T-cell (primary cell): ENCODE results near the gene CHM. TPM values are rescaled to one million over a fixed set of nuclear protein-coding genes. Genes with fewer than 3 reads are reported as not detected.

Experiments used
- ATAC-seq, 4 experiments: fragments of 200-7000 bp in 3 of 4; fragments of 150-1000 bp in 1 of 4; cut with Tn5 transposase; replicated peaks in 1 of 4; 1 replicate in 3 of 4; 2 replicates in 1 of 4; pipeline ENCODE4 v1.10.0; 2021; ENCODE audit warnings: moderate library complexity in 3 of 4, mild to moderate bottlenecking in 2 of 4, moderate number of reproducible peaks in 1 of 4
- CTCF ChIA-PET, 2 donors: fragments of 300-600 bp; sonication (Branson Sonifier 250); formaldehyde crosslinking; loops; one replicate each; lab custom pipeline; 2022; ENCODE audit warnings: antibody characterized with exemption in 2 of 2; lab: Charles Lee
- POLR2A ChIA-PET, 2 donors: fragments of 300-600 bp; sonication (Branson Sonifier 250); formaldehyde crosslinking; loops; one replicate each; lab custom pipeline; 2022; ENCODE audit warnings: antibody characterized with exemption in 2 of 2; lab: Charles Lee
- DNase-seq, 35 experiments: peaks; one replicate each; pipeline versions ENCODE4 v3.0.0 to v3.0.0-alpha.2; 2013 to 2023
- H3K27ac ChIP-seq: one replicate; pipeline ENCODE4 v1.5.1; 2013; ENCODE audit warnings: low read length
- H3K27me3 ChIP-seq, 2 experiments: replicated peaks in 1 of 2; 1 replicate in 1 of 2; 2 replicates in 1 of 2; pipeline versions ENCODE4 v1.6.1 to v1.7.0; 2013; ENCODE audit warnings: low read length in 1 of 2, mixed read lengths in 1 of 2; ENCODE audit not compliant: control insufficient read depth in 2 of 2, insufficient read depth in 2 of 2; ENCODE audit errors: extremely low read depth in 1 of 2
- H3K36me3 ChIP-seq, 2 donors: 1 replicate in 1 of 2; 2 replicates in 1 of 2; pipeline versions ENCODE4 v1.6.1 to v1.7.0; 2013; ENCODE audit warnings: low read length in 1 of 2; ENCODE audit not compliant: control insufficient read depth in 2 of 2, insufficient read depth in 1 of 2; ENCODE audit errors: extremely low read depth in 1 of 2
- H3K4me1 ChIP-seq, 2 experiments: 1 replicate in 1 of 2; 2 replicates in 1 of 2; pipeline versions ENCODE4 v1.6.1 to v1.7.0; 2013; ENCODE audit warnings: low read length in 2 of 2, mixed read lengths in 1 of 2; ENCODE audit not compliant: insufficient read depth in 2 of 2, control insufficient read depth in 1 of 2; ENCODE audit errors: extremely low read depth in 1 of 2
- H3K4me3 ChIP-seq, 2 donors: 1 replicate in 1 of 2; 2 replicates in 1 of 2; pipeline versions ENCODE4 v1.5.1 to v1.7.0; 2013; ENCODE audit warnings: mild to moderate bottlenecking in 2 of 2, low read length in 1 of 2, moderate library complexity in 1 of 2; ENCODE audit not compliant: control insufficient read depth in 1 of 2; ENCODE audit errors: extremely low read depth in 1 of 2
- H3K9me3 ChIP-seq: 2 replicates; pipeline ENCODE4 v1.7.0; 2013
- H3K27ac Mint-ChIP-seq, 2 donors: one replicate each; pipeline ENCODE4 v1.8.0; 2020 to 2021; ENCODE audit warnings: mild to moderate bottlenecking in 2 of 2, mixed read lengths in 2 of 2
- H3K27me3 Mint-ChIP-seq, 2 donors: one replicate each; pipeline ENCODE4 v1.8.0; 2021 to 2022; ENCODE audit warnings: mixed read lengths in 2 of 2
- H3K36me3 Mint-ChIP-seq: one replicate; pipeline ENCODE4 v1.8.0; 2021; ENCODE audit warnings: mixed read lengths
- H3K4me1 Mint-ChIP-seq, 3 donors: one replicate each; pipeline ENCODE4 v1.8.0; 2020 to 2022; ENCODE audit warnings: mixed read lengths in 3 of 3, mild to moderate bottlenecking in 1 of 3
- H3K4me3 Mint-ChIP-seq, 3 donors: one replicate each; pipeline ENCODE4 v1.8.0; 2020 to 2022; ENCODE audit warnings: mild to moderate bottlenecking in 3 of 3, mixed read lengths in 3 of 3, moderate library complexity in 3 of 3
- H3K9me3 Mint-ChIP-seq, 3 donors: one replicate each; pipeline ENCODE4 v1.8.0; 2020 to 2022; ENCODE audit warnings: mixed read lengths in 3 of 3
- WGBS: methylation state at CpG from one replicate; pipeline ENCODE4 v1.1.5; 2013; ENCODE audit warnings: missing lambda C conversion rate; ENCODE audit not compliant: insufficient coverage; 5-methylcytosine and 5-hydroxymethylcytosine counted together
- total RNA-seq, 35 experiments: library from RNA in 6 of 35; stranded (reverse) in 6 of 35; fragments of 120-200 nt in 1 of 35; gene quantifications; one replicate each; pipeline versions ENCODE4 v1.2.1 to v1.2.4 and lab custom pipeline; 2013 to 2026

The CHM gene
- total RNA-seq, 5 donors from 2014 or later (not counting 1 experiment from before 2014, with no cell fraction given) = 10.5 to 16.8 (median 16.2) TPM

- Histone ChIP-seq H3K27me3 (no peaks in the 10 kb centered on the region), H3K27ac (no peak overlapping the region), H3K4me3 (no peak overlapping the region), H3K9me3 (no peaks in the 10 kb centered on the region), H3K36me3 (peaks cover 2 to 7% of the 10 kb centered on the region in 2 donors), H3K4me1 (no peaks in the 10 kb centered on the region)
- H3K4me3 Mint-ChIP-seq = no peak overlapping the region
- POLR2A ChIA-PET = no interaction called here
- CTCF ChIA-PET = no interaction called here
- no peaks in the 10 kb centered on the region for H3K27me3 Mint-ChIP-seq
- ATAC-seq (no peak), DNase-seq (no peak)
- no CpG with 5 or more reads among the region's 5 CpGs for WGBS
- H3K4me1 Mint-ChIP-seq = no peaks in the 10 kb centered on the region
- no peak overlapping the region for H3K27ac Mint-ChIP-seq
- H3K36me3 Mint-ChIP-seq = peaks cover 12% of the 10 kb centered on the region
- H3K9me3 Mint-ChIP-seq = no peaks in the 10 kb centered on the region
Measured at GRCh38 chrX:85882601-85883000, 164.8 kb downstream of the CHM start.

- CTCF ChIA-PET = no interaction called here
- H3K4me3 ChIP-seq = no peak overlapping the region
- POLR2A ChIA-PET = no interaction called here
- Mint-ChIP-seq H3K9me3 (peaks cover 0 to 10% (median 5%) of the 10 kb centered on the region in 3 donors), H3K27me3 (no peaks in the 10 kb centered on the region), H3K4me1 (no peaks in the 10 kb centered on the region), H3K36me3 (peaks cover 58% of the 10 kb centered on the region), H3K4me3 (no peak overlapping the region), H3K27ac (no peak overlapping the region)
- H3K27me3 ChIP-seq = no peaks in the 10 kb centered on the region
- H3K9me3 ChIP-seq = no peaks in the 10 kb centered on the region
- no CpG with 5 or more reads among the region's 3 CpGs for WGBS
- H3K36me3 ChIP-seq = peaks cover 0 to 11% of the 10 kb centered on the region in 2 donors
- no peak overlapping the region for H3K27ac ChIP-seq
- no peak for ATAC-seq
- DNase-seq = no peak
- H3K4me1 ChIP-seq = no peaks in the 10 kb centered on the region
Measured at GRCh38 chrX:85870585-85870984, 176.8 kb downstream of the CHM start.

- no peak for ATAC-seq
- H3K27ac Mint-ChIP-seq = no peak overlapping the region
- H3K36me3 Mint-ChIP-seq = peaks cover 59% of the 10 kb centered on the region
- Histone ChIP-seq H3K4me3 (no peak overlapping the region), H3K9me3 (no peaks in the 10 kb centered on the region), H3K36me3 (peaks cover 0 to 9% of the 10 kb centered on the region in 2 donors), H3K27me3 (no peaks in the 10 kb centered on the region), H3K4me1 (no peaks in the 10 kb centered on the region), H3K27ac (no peak overlapping the region)
- no peaks in the 10 kb centered on the region for H3K4me1 Mint-ChIP-seq
- no peaks in the 10 kb centered on the region for H3K27me3 Mint-ChIP-seq
- H3K9me3 Mint-ChIP-seq = peaks cover 0 to 15% (median 5%) of the 10 kb centered on the region in 3 donors
- no peak for DNase-seq
- H3K4me3 Mint-ChIP-seq = no peak overlapping the region
- ChIA-PET POLR2A (no interaction called here), CTCF (no interaction called here)
Measured at GRCh38 chrX:85865324-85865723, 182.0 kb downstream of the CHM start.

- no peak for ATAC-seq
- no peaks in the 10 kb centered on the region for H3K9me3 ChIP-seq
- H3K4me1 Mint-ChIP-seq = no peaks in the 10 kb centered on the region
- H3K27me3 Mint-ChIP-seq = peaks cover 0 to 3% of the 10 kb centered on the region in 2 donors
- ChIA-PET CTCF (no interaction called here), POLR2A (no interaction called here)
- H3K4me3 ChIP-seq = no peak overlapping the region
- H3K27ac ChIP-seq = no peak overlapping the region
- H3K27ac Mint-ChIP-seq = no peak overlapping the region
- H3K4me1 ChIP-seq = no peaks in the 10 kb centered on the region
- H3K27me3 ChIP-seq = no peaks in the 10 kb centered on the region
- H3K9me3 Mint-ChIP-seq = no peaks in the 10 kb centered on the region
- DNase-seq = no peak
- peaks cover 10% of the 10 kb centered on the region for H3K36me3 Mint-ChIP-seq
- H3K36me3 ChIP-seq = peaks cover 0 to under 1% of the 10 kb centered on the region in 2 donors
- no peak overlapping the region for H3K4me3 Mint-ChIP-seq
Measured at GRCh38 chrX:85859426-85859825, 187.9 kb downstream of the CHM start.

- Histone ChIP-seq H3K4me1 (no peaks in the 10 kb centered on the region), H3K4me3 (no peak overlapping the region), H3K9me3 (no peaks in the 10 kb centered on the region), H3K36me3 (no peaks in the 10 kb centered on the region), H3K27me3 (no peaks in the 10 kb centered on the region), H3K27ac (no peak overlapping the region)
- CTCF ChIA-PET = no interaction called here
- peaks cover 0 to 9% of the 10 kb centered on the region in 2 donors for H3K27me3 Mint-ChIP-seq
- WGBS = no CpG with 5 or more reads among the region's 3 CpGs
- no peak overlapping the region for H3K4me3 Mint-ChIP-seq
- peak in 2 of 35 experiments; percentile 6 to 8 for DNase-seq
- H3K27ac Mint-ChIP-seq = no peak overlapping the region
- no peaks in the 10 kb centered on the region for H3K9me3 Mint-ChIP-seq
- no peaks in the 10 kb centered on the region for H3K4me1 Mint-ChIP-seq
- no peak for ATAC-seq
- H3K36me3 Mint-ChIP-seq = no peaks in the 10 kb centered on the region
- POLR2A ChIA-PET = no interaction called here
Measured at GRCh38 chrX:85851418-85851817, 195.9 kb downstream of the CHM start.

- Histone ChIP-seq H3K27ac (no peak overlapping the region), H3K4me3 (no peak overlapping the region), H3K9me3 (no peaks in the 10 kb centered on the region), H3K27me3 (no peaks in the 10 kb centered on the region), H3K4me1 (no peaks in the 10 kb centered on the region), H3K36me3 (no peaks in the 10 kb centered on the region)
- no CpG with 5 or more reads among the region's 2 CpGs for WGBS
- DNase-seq = no peak
- ChIA-PET POLR2A (no interaction called here), CTCF (no interaction called here)
- ATAC-seq = no peak
- H3K27ac Mint-ChIP-seq = no peak overlapping the region
- no peak overlapping the region for H3K4me3 Mint-ChIP-seq
- no peaks in the 10 kb centered on the region for H3K4me1 Mint-ChIP-seq
- H3K9me3 Mint-ChIP-seq = peaks cover 0 to 4% (median 0%) of the 10 kb centered on the region in 3 donors
- H3K36me3 Mint-ChIP-seq = no peaks in the 10 kb centered on the region
- H3K27me3 Mint-ChIP-seq = peaks cover 1 to 8% of the 10 kb centered on the region in 2 donors
Measured at GRCh38 chrX:85836868-85837267, 210.5 kb downstream of the CHM start.

GRCh38 chrX:85828771-85829170, 218.6 kb downstream of the CHM start:
- Mint-ChIP-seq H3K4me1 (no peaks in the 10 kb centered on the region), H3K4me3 (no peak overlapping the region), H3K36me3 (no peaks in the 10 kb centered on the region), H3K27me3 (no peaks in the 10 kb centered on the region), H3K9me3 (peaks cover 0 to 3% (median 0%) of the 10 kb centered on the region in 3 donors), H3K27ac (no peak overlapping the region)
- ChIA-PET POLR2A (no interaction called here), CTCF (no interaction called here)
- WGBS = no CpG with 5 or more reads among the region's 5 CpGs
- no peak overlapping the region for H3K27ac ChIP-seq
- no peaks in the 10 kb centered on the region for H3K4me1 ChIP-seq
- H3K4me3 ChIP-seq = no peak overlapping the region
- H3K27me3 ChIP-seq = no peaks in the 10 kb centered on the region
- H3K9me3 ChIP-seq = no peaks in the 10 kb centered on the region
- H3K36me3 ChIP-seq = no peaks in the 10 kb centered on the region
- DNase-seq (no peak), ATAC-seq (no peak)
